Keratinocyte (primary cell): Measurements from ENCODE around the gene RER1.

ENCODE experiments used
- EZH2 ChIP-seq: IDR thresholded peaks from one replicate; pipeline ENCODE4 v1.6.1; 2012; ENCODE audit warnings: inconsistent platforms, mild to moderate bottlenecking, low read length, moderate library complexity
- TF ChIP-seq, protein P1 (sequence below), 3 experiments: IDR thresholded peaks in 1 of 3; conservative IDR thresholded peaks in 1 of 3; optimal IDR thresholded peaks in 1 of 3; 2 replicates in 2 of 3; 3 replicates in 1 of 3; pipeline versions ENCODE3 to v1.5.1; 2011; ENCODE audit warnings: low read length in 3 of 3, mild to moderate bottlenecking in 3 of 3, moderate library complexity in 2 of 3, control low read depth in 1 of 3, inconsistent platforms in 1 of 3; ENCODE audit not compliant: insufficient read depth in 2 of 3; ENCODE audit errors: extremely low read depth in 1 of 3

DNA sequence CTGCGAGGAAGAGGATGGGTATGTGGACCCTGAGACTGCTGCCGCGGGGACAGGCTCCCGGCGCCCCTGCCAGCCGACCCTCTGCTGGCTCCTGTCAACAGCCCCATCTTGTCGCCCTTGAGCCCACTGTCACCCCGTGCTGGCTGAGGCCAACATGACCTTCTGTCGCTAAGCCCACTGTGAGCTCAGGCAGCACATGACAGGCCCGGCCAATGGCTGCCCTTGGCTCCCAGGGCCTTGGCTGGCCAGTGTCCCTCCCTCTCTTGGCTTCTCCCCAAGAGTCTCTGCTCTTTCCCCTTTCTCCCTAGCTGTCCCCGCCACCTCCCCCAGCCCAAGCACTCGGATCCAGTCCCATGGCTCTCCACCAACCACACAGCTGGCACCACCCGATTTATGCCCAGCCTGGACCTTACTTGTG is 17.2 kb downstream of the RER1 start:
- TF ChIP-seq, protein P1, sequence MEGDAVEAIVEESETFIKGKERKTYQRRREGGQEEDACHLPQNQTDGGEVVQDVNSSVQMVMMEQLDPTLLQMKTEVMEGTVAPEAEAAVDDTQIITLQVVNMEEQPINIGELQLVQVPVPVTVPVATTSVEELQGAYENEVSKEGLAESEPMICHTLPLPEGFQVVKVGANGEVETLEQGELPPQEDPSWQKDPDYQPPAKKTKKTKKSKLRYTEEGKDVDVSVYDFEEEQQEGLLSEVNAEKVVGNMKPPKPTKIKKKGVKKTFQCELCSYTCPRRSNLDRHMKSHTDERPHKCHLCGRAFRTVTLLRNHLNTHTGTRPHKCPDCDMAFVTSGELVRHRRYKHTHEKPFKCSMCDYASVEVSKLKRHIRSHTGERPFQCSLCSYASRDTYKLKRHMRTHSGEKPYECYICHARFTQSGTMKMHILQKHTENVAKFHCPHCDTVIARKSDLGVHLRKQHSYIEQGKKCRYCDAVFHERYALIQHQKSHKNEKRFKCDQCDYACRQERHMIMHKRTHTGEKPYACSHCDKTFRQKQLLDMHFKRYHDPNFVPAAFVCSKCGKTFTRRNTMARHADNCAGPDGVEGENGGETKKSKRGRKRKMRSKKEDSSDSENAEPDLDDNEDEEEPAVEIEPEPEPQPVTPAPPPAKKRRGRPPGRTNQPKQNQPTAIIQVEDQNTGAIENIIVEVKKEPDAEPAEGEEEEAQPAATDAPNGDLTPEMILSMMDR (optimal IDR thresholded peaks at IDR 0.05 in 1 of 3, IDR thresholded peaks at IDR 0.05 in 1 of 3, conservative IDR thresholded peaks at IDR 0.05 in 1 of 3; ENCODE audit: extremely low read depth in 1 of 3, insufficient read depth in 2 of 3, low read length in 3 of 3): no peak
- TF ChIP-seq EZH2: no peak
